Stimulated activated CD8-positive, alpha-beta memory T cell treated with anti-CD3 and anti-CD28 coated beads, Interleukin-12 subunit alpha, Interleukin-12 subunit beta, amount 100 ng/mL, for 24 hours (primary cell): ENCODE measurements around the gene PDE4B.
"Not testable (repeated sequence)": the region's sequence is repeated elsewhere in the genome, so short reads cannot be mapped to it uniquely, and the experiment has no call there.

Experiments
- DNase-seq: peaks from one replicate; pipeline ENCODE4 v3.0.0-alpha.2; 2020; ENCODE audit errors: extremely low read depth

PDE4B gene

DNA sequence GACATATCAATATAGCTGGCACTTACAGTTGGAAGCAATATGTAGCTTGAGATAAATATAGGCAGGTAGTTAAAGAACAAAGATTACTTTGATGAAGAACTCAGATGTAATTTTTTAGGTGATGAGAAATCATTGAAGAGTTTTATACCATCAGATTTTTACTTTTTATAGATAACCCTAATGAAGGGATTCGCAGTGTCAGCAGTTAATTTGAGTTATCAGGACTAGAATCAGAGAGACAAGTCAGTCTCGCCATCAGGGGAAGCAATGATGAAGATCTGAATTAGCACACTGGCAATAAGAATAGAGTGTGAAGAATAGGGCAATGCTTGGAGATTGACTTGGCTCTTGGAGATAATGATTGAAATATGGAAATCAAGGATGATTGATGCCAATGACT lies 342.5 kb downstream of the PDE4B start:
- no peak for DNase-seq

DNA sequence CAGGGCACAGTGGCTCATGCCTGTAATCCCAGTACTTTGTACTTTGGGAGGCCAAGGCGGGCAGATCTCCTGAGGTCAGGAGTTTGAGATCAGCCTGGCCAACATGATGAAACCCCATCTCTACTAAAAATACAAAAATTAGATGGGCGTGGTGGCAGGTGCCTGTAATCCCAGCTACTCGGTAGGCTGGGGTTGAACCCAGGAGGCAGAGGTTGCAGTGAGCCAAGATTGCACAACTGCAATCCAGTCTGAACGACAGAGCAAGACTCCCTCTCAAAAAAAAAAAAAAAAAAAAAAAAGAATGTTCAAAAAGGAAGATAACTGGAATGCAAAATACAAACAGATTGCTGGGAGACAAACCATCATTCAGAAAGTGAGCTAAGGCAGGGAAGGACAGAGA lies 343.7 kb downstream of the PDE4B start:
- not testable (repeated sequence) for DNase-seq

DNA sequence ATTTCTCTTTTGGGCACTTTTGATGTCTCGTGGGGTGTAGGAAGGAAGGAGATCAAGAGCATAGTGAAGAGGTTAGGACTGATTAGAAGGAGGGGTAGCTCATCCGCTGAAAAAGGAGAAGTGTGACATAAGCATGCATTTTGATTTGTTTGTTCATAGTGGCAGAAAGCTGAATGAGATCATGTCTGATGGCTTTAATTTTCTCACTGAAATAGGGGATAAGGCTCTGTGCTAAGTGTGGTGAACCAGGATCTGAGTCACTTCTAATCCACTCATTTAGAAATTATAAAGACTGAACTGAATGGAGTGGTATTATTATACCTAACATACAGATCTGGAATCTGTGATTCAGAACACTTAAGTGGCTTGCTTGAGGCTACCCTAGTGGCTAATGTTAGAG lies 344.5 kb downstream of the PDE4B start:
- DNase-seq: no peak

DNA sequence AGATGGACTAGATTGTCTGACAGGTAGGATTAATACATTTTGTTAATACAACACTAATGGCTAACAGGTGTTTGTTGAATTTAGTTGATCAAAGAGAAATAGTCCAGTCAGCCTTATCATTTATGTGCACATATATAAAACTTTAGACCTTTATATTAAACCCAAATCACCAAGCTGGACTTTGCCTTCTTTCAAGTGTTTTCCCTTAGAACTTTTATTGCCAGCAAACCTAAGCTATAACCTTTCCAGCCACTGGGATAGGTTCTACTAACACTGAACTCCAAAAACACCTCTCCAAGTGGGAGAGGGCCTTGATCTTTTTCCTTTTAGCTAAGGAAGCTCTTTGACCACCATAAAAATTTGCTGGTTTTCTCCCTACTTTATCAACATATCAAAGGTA lies 345.9 kb downstream of the PDE4B start:
- no peak for DNase-seq

DNA sequence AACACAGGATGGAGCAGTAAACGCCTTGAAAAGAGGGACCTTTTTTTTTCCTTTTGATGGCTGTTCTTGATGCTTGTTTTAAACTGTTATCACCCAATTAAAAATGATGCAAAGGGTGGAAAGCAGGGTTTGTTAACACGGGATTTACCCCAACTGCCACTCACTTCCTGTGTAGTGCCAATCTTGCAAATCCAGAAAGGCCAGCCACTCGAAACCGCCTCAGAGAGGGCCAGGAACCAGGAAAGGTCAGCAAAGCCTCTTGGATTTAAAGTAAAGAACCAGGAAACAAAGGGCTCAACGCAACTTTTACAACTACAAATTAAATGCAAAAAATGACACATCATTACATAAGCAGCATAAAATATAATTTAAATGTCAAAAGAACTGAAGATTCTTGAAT lies 347.4 kb downstream of the PDE4B start:
- no peak for DNase-seq

DNA sequence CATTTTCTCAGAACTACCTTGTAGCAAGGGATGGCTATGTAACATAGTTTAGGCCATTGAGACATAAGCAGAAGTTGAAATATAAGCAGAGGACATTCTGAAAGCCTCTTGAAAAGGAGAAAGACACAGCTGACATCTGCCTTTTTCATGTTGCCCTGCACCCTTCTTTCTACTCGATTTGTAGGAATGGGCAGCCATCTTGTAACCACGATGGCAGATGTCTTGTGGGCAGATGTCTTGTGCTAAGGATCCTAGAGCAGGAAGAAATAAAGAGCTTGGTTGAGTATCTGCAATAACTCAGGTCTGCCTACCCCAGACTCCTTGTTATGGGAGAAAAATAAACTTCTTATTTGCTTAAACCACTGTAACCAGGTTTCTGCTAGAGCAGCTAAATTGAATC lies 351.0 kb downstream of the PDE4B start:
- no peak for DNase-seq

DNA sequence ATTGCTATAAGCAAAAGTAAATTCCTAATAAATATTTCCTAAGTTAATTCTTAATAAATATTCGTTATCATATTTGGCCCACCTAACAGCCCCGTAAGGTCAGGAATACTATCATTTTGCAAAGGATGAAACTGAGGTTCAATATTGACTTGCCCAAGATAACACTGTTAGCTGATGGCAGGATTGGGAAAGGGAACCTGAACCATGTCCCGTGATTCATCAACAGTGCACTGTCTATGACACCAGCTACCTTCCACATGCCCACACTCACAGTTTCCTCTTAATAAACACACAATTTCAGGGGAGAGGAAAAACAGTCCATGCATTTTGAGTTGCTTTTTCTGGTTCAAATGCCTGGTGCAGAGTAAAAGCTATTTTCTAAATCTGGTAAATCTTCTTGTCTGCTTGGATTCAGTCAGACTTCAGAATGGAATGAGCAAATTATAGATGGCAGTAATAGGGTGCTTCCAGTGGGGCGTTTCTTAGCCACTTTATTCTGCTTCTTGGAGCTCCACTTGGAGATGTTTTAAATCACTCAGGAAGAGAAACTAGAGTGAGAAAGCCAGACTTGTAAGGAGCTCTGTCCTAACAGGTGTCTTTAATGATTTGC lies 354.6 kb downstream of the PDE4B start:
- no peak for DNase-seq

DNA sequence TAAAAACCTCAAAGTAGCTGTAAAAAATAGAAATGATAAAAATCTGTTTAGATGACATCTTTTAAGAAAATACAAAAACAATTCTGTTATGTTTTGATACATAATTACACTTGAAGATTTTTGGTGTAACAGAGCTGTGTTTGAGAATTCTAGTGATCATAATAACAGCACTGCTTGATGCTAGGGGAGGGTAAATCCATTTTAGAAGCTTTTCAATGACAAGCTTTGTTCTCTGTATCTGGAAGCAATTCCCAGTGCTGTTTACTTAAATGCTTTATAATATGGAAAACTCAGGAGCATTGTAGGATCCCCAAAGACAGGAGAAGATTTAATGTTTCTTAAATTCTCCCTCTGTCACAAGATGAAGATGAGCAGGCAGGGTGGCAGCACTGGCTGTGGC lies 359.3 kb downstream of the PDE4B start:
- DNase-seq: no peak

DNA sequence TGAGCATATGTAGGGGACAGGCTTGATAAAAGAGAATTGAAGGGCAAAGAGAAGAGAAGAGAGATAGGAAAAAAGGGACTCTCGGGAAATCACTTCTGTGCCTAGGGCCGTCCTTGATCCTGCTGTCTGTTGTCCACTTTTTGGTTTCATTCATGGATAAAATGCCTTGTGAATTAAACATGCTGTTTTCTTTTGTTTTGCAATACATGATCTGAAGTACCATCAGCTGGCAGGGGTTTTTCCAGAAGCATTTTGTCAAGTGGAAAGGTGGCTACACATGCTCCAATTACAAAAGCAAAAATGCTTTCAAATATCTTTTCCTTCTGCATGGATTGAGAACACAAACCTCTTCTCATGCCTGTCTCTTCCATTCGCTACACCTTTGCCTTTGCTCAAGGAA lies 361.7 kb downstream of the PDE4B start:
- no peak for DNase-seq

DNA sequence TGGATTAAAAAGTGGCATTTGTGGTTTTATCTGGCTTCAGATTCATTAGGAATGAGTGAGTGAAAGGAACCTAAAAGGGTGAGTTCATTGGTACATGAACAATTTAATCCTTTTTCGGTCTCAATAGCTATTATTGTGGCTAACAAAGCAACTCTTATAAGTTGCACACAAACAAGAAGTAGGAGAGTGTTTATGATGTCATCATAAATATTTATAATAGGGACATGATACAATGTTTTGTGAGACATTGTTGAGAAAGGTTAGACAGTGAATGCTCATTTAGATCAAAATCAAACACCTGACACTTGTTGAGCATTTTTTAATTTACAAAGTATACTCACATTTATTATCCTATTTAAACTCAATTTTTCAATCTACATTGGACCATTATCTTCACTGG lies 363.4 kb downstream of the PDE4B start:
- no peak for DNase-seq

DNA sequence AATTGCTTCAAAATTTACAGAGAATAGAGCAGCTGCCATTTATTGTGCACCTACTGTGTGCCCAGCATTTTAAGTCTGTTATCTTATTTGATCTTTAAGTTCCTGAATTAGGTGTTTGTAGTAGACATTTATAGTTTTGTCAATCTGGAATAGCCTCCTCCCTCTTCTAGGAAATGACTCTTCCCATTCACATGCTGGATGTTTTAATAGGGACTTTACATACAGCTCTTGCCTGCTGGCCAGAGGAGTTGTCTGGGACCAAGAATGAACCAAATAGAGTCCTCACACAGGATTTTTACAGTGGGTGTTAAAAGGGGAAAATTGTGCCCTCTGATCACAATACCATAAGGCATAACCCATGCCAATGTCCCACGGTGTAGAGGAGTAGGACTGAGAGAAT lies 367.1 kb downstream of the PDE4B start:
- no peak for DNase-seq

DNA sequence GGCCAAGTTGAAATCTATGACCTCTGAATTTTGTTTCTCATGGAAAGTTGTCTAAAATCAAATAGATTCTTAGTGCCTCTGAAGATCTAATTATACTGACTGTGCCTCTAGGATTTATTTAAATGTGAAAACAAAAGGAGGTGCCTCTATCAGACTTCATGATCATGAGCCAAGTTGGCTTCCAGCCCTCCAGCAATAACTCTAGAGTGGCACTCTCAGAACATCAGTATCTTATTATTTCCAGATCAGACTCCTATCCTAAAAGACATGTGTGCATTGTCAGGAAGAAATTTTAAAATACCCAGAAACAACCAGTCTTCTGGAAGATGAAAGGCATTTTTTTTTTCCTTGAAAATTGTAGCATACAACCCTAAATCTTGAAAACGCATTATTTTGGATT lies 368.0 kb downstream of the PDE4B start:
- no peak for DNase-seq

DNA sequence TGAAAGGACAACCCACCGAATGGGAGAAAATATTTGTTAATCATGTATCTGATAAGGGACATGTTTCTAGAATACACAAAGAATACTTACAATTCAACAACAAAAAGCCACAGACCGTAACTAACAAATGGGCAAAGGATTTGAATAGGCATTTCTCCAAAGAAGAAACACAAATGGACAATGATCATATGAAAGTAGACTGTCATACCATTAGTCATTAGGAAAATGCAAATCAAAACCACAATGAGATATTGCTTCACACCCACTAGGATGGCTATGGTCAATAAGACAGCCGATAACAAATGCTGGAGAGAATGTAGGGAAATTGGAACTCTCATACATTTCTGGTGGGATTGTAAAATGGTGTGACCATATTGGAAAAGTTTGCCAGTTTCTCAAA lies 374.1 kb downstream of the PDE4B start:
- DNase-seq: no peak

DNA sequence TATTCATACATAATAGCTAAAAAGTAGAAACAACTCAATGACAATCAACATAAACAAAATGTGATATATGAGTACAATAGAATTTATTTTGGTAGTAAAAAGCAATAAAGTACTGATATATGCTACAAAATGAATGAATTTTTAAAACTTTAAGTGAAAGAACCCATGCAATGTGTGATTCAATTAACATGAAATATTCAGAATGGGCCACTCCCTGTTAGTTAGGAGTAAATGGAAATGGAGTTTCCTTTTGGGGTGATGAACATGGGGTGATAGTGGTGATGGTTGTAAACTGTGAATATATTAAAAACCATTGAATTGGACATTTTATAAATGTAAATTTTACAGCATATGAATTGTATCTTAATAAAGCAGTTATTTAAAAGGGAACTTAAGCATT lies 374.6 kb downstream of the PDE4B start:
- no peak for DNase-seq

DNA sequence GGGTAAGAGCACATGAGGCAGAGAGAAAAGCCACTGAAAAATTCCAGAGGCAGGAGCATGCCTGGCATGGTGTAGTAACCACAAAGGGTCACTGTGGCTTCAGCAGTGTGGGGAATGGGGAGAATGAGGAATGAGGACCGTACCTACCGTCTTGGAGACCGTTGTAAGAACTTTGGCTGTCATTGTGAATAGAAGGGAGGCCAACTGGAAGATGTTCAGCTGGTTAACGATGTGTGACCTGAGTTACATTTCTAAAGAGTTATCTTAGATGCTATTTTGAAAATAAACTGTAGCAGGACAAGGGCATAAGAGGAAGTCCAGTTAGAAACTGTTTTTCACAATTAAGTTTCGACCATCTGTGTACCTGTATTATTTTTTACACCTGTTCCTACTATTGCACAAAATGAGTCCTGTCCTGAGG lies 375.8 kb downstream of the PDE4B start:
- no peak for DNase-seq

DNA sequence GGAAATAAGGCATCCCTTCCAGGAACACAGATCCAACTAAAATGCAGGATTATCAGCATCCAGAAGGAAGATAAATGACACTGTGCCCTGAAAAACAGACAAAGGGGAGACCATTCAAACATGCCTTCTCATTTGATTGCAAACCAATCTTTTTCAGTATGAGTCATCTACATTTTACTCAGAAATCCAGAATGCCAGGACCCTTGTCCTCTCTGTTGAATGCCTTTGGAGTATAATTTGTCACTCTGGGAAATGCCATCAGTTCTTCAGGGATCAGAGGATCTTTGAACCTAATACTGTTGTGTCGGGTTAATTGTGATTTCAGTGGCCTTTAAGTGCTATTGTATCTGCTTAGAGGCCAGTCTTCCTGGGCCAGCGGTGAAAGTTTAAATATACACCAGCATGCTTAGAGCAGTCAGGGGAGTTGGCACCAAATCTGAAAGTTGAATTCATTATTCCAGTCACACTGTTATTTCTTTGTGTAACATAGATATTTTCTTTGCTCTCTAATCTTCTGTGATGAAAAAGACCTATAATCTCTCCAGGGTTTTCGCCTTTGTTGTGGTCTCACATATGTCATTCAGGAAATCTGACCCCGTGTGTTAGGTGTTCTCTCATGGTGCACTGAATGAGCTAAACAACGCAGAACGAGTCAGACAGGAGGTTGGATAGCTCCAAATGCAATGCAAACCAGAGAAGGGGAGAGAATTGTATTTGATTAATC lies 376.4 kb downstream of the PDE4B start:
- no peak for DNase-seq

DNA sequence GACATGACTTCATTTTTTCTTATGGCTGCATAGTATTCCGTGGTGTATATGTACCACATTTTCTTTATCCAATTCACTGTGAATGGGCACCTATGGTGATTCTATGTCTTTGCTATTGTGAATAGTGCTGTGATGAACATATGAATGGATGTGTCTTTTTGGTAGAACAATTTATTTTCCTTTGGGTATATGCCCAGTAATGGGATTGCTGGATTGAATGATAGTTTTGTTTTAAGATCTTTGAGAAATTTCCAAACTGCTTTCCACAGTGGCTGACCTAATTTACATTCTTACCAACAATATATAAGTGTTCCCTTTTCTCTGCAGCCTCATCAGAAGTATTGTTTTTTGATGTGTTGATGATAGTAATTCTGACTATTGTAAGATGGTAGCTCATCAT lies 379.6 kb downstream of the PDE4B start:
- DNase-seq: no peak

DNA sequence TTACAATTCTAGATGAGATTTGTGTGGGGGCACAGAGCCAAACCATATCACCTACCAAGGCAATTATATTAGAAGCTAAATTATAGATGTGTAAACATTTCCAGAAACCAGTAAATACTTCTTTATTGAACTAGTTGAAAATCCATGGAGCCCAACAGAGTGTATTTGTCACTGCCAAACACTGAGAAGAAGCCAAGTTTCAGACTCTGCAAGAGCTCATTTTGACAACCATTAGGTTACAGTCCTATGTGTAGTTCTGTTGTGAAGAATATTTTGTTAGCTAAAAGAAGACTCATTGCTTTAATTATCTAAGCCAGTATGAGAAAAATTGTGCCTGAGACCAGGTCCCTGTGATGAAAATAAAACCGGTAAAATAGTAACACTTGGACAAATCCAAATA lies 382.4 kb downstream of the PDE4B start:
- DNase-seq: no peak

DNA sequence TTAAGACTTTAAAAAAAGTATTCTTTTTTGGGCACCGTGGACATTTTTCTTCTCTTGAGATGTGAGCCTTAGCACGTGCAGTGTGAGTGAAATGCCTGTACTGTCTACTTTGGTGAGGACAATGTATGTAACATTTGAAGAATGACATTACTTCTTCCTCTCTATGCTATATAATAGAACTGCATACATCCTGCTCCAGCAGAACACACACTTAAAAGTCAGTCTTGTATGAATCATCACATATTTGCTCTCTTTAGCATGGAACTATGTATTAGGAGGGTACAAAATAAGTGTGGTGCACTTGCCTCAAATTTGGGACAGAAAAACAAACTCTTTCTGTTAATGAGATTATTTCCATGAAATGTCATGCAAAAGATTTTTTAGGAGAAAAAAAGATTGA lies 382.9 kb downstream of the PDE4B start:
- no peak for DNase-seq

DNA sequence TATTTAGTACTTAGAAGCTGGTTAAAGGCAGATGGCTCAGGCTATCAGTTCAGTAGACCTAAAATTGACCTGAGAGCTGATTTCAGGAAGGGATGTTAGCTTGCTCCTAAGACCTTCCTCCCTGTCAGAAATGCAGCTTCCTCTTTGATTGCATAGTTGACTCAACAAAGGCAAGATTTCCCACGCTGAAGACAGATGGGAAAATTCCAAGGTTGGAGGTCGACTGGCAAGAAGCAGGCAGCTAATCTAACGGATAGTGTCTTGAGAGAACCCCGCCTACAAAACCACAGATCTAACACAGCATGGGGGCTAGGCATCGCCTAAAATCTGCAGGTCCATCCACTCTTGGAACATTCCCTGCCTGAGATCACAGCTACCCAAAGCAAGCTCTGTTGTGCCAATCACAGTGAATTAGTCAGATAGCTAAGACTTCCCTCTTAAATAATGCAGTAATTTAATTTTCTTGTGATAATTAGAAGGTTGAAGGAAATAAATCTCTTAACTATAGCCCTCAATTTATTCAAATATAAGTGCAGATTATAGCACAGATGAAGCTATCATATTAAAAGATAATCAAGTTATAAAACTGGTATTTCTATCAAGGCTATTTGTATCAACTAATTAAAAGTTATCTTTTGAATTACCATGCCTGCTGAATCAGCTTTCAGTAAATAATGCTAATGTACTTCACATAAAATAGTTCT lies 383.5 kb downstream of the PDE4B start:
- DNase-seq: no peak

DNA sequence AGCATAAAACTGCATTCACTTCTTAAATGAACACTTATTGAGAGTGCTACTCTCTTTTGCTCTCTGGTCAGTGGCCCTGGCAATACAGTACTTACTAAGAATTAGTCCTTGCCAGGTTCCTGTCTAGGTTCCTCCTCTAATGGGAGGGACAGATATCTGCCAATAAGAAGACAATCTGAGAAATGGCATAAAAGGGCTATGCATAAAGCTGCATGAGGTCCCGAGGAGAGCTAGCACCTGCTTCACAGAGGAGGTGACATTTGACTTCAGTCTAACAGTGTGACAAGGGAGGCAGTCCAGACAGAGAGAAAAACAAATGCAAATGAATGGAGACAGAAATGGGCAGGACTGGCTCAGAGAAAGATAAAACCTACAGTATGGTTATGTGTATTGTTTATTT lies 384.1 kb downstream of the PDE4B start:
- no peak for DNase-seq

DNA sequence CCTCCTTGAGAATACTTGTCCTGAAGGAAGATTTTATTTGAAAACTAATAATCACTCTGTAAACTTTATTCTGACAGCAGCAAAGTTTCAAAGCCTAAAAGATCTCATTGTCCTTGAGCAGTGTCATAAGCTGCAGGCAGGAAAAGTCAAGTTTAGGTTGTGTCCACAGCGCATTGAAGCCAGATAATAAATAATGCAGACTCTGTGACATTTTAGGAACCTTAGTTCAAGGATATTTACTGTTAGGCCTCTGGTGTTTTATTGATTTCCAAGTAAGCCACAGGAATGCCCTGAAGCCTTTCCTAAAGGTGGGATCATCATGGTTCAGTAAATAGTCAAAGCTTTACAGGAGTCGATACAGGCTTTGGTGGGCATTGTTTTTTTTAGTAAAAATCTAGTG lies 384.8 kb downstream of the PDE4B start:
- DNase-seq: no peak

DNA sequence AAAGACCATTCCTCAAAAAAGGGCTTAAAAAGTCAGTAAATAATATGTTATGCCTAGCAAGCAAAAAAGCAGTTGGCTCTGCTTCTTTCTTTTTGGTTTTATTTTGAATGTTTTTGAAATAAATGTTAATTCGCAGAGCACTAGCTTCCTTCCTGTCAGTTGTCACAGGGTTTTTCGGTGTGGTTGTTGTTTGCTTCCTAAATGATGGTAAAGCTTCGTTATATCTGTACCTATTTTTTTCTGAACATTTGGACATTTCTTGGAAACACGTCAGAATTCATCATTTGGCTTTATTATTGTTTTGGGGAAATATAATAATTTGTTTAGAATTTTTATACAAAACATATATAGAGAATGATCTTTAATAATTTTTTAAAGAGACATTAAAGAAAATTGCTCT lies 389.3 kb downstream of the PDE4B start:
- no peak for DNase-seq
